H1 (cell line): ENCODE measurements around the gene ZFP3. TPM values are rescaled to one million over a fixed set of nuclear protein-coding genes. Genes with fewer than 3 reads are reported as not detected.
"Not testable (repeated sequence)": the region's sequence is repeated elsewhere in the genome, so short reads cannot be mapped to it uniquely, and the experiment has no call there.

Source experiments
- CTCF ChIA-PET: fragments of 300-600 bp; sonication (Branson Sonifier 250); formaldehyde crosslinking; loops from one replicate; lab custom pipeline; 2021; ENCODE audit not compliant: partially characterized antibody; lab: Charles Lee
- POLR2A ChIA-PET: fragments of 300-600 bp; sonication (Branson Sonifier 250); formaldehyde crosslinking; loops from one replicate; lab custom pipeline; 2021; ENCODE audit warnings: inconsistent platforms; ENCODE audit not compliant: partially characterized antibody; lab: Charles Lee
- DNase-seq, 2 experiments: peaks; one replicate each; pipeline versions ENCODE4 v3.0.0 to v3.0.0-alpha.2; 2010 to 2022; ENCODE audit warnings: low spot score in 2 of 2, low read depth in 1 of 2, mixed read lengths in 1 of 2
- FAIRE-seq: peaks from 2 replicates; lab custom pipeline; 2011; peaks lifted over from hg19 to GRCh38; lab: Jason Lieb, UNC
- H2AFZ ChIP-seq: 2 replicates; pipeline ENCODE4 v1.8.1; 2012; ENCODE audit warnings: low read length, inconsistent platforms
- H2AK5ac ChIP-seq: 2 replicates; pipeline ENCODE4 v1.6.1; 2013; ENCODE audit warnings: low read depth, low read length
- H2BK120ac ChIP-seq: replicated peaks from 2 replicates; pipeline ENCODE3; 2013; ENCODE audit warnings: low read depth, low read length, inconsistent platforms
- H2BK12ac ChIP-seq: 2 replicates; pipeline ENCODE4 v1.6.1; 2013; ENCODE audit warnings: low read depth, low read length
- H2BK15ac ChIP-seq: 2 replicates; pipeline ENCODE4 v1.6.1; 2013; ENCODE audit warnings: low read length
- H2BK20ac ChIP-seq: 2 replicates; pipeline ENCODE4 v1.6.1; 2013; ENCODE audit warnings: low read length
- H2BK5ac ChIP-seq: 2 replicates; pipeline ENCODE4 v1.6.1; 2013; ENCODE audit warnings: low read depth, low read length
- H3K14ac ChIP-seq: 2 replicates; pipeline ENCODE4 v1.6.1; 2013; ENCODE audit warnings: inconsistent platforms; ENCODE audit not compliant: insufficient read length
- H3K18ac ChIP-seq: 2 replicates; pipeline ENCODE4 v1.6.1; 2013; ENCODE audit warnings: low read length; ENCODE audit errors: extremely low read depth
- H3K23ac ChIP-seq: 2 replicates; pipeline ENCODE4 v1.6.1; 2013; ENCODE audit warnings: inconsistent platforms; ENCODE audit not compliant: insufficient read length
- H3K23me2 ChIP-seq: 2 replicates; pipeline ENCODE4 v1.6.1; 2013; ENCODE audit warnings: low read depth, low read length
- H3K27ac ChIP-seq: 2 replicates; pipeline ENCODE4 v1.6.1; 2011; ENCODE audit warnings: low read depth, low read length, inconsistent platforms
- H3K27me3 ChIP-seq, 4 experiments: replicated peaks in 1 of 4; 1 replicate in 1 of 4; 2 replicates in 3 of 4; pipeline versions ENCODE4 v1.6.1 to v1.8.1; 2011 to 2013; ENCODE audit warnings: low read length in 3 of 4, mild to moderate bottlenecking in 3 of 4, inconsistent platforms in 2 of 4, mixed read lengths in 2 of 4, moderate library complexity in 1 of 4; ENCODE audit not compliant: control insufficient read depth in 3 of 4, insufficient read depth in 3 of 4; ENCODE audit errors: extremely low read depth in 1 of 4
- H3K36me3 ChIP-seq, 4 experiments: 2 replicates each; pipeline versions ENCODE4 v1.6.1 to v1.8.1; 2011 to 2013; ENCODE audit warnings: mild to moderate bottlenecking in 4 of 4, low read length in 3 of 4, moderate library complexity in 2 of 4, control low read depth in 1 of 4, inconsistent platforms in 1 of 4; ENCODE audit not compliant: insufficient read depth in 4 of 4, control insufficient read depth in 2 of 4
- H3K4ac ChIP-seq: replicated peaks from 2 replicates; pipeline ENCODE3; 2013; ENCODE audit warnings: low read length, low read depth, mixed read lengths, inconsistent platforms; ENCODE audit not compliant: insufficient read length
- H3K4me1 ChIP-seq, 4 experiments: replicated peaks in 1 of 4; 1 replicate in 1 of 4; 2 replicates in 3 of 4; pipeline versions ENCODE4 v1.6.1 to v1.8.1; 2011 to 2013; ENCODE audit warnings: low read length in 3 of 4, inconsistent platforms in 2 of 4, mixed read lengths in 1 of 4; ENCODE audit not compliant: insufficient read depth in 4 of 4, control insufficient read depth in 3 of 4
- H3K4me2 ChIP-seq, 2 experiments: 2 replicates each; pipeline versions ENCODE4 v1.6.1 to v1.8.1; 2011 to 2013; ENCODE audit warnings: low read depth in 2 of 2, low read length in 2 of 2, control low read depth in 1 of 2, inconsistent platforms in 1 of 2, mild to moderate bottlenecking in 1 of 2; ENCODE audit not compliant: insufficient read depth in 1 of 2
- H3K4me3 ChIP-seq, 4 experiments: fragments of 200-600, 300-600 bp in 1 of 4; sonication (generic), shearing (Covaris generic), sonication (Bioruptor Twin) in 1 of 4; 2 replicates each; pipeline versions ENCODE4 v1.5.1 to v1.8.1; 2011 to 2016; ENCODE audit warnings: low read length in 4 of 4, low read depth in 3 of 4, control low read depth in 2 of 4, inconsistent platforms in 2 of 4, mild to moderate bottlenecking in 2 of 4, mixed read lengths in 1 of 4, moderate library complexity in 1 of 4; ENCODE audit not compliant: insufficient read depth in 2 of 4; ENCODE audit errors: extremely low read depth in 1 of 4
- H3K56ac ChIP-seq: replicated peaks from 2 replicates; pipeline ENCODE3; 2013; ENCODE audit warnings: low read depth, mild to moderate bottlenecking, mixed read lengths, low read length, inconsistent platforms; ENCODE audit not compliant: insufficient read length
- H3K79me1 ChIP-seq: 2 replicates; pipeline ENCODE4 v1.6.1; 2013; ENCODE audit warnings: low read depth, low read length, control low read depth
- H3K79me2 ChIP-seq, 2 experiments: 2 replicates each; pipeline versions ENCODE4 v1.6.1 to v1.8.1; 2012 to 2013; ENCODE audit warnings: low read length in 2 of 2, mild to moderate bottlenecking in 2 of 2, inconsistent platforms in 1 of 2; ENCODE audit not compliant: insufficient read depth in 2 of 2, control insufficient read depth in 1 of 2
- H3K9ac ChIP-seq, 4 experiments: replicated peaks in 1 of 4; 1 replicate in 1 of 4; 2 replicates in 3 of 4; pipeline versions ENCODE4 v1.6.1 to v1.8.1; 2011 to 2013; ENCODE audit warnings: low read depth in 3 of 4, low read length in 3 of 4, control low read depth in 2 of 4, mild to moderate bottlenecking in 2 of 4, moderate library complexity in 2 of 4, inconsistent platforms in 1 of 4; ENCODE audit errors: extremely low read depth in 1 of 4
- H3K9me3 ChIP-seq, 2 experiments: 2 replicates each; pipeline versions ENCODE4 v1.6.1 to v1.8.1; 2012 to 2013; ENCODE audit warnings: mild to moderate bottlenecking in 2 of 2, moderate library complexity in 2 of 2, control low read depth in 1 of 2, inconsistent platforms in 1 of 2, low read depth in 1 of 2, low read length in 1 of 2, mixed read lengths in 1 of 2; ENCODE audit not compliant: insufficient read depth in 2 of 2
- H4K20me1 ChIP-seq, 2 experiments: replicated peaks in 1 of 2; 2 replicates each; pipeline versions ENCODE3 to v1.8.1; 2011 to 2013; ENCODE audit warnings: inconsistent platforms in 2 of 2, low read length in 2 of 2, mild to moderate bottlenecking in 1 of 2; ENCODE audit not compliant: insufficient read depth in 2 of 2, control insufficient read depth in 1 of 2
- H4K5ac ChIP-seq: 2 replicates; pipeline ENCODE4 v1.6.1; 2013; ENCODE audit warnings: low read length, low read depth, mixed read lengths, inconsistent platforms; ENCODE audit not compliant: insufficient read length
- H4K8ac ChIP-seq: 2 replicates; pipeline ENCODE4 v1.8.0; 2013; ENCODE audit warnings: mild to moderate bottlenecking, moderate library complexity, low read length, inconsistent platforms; ENCODE audit not compliant: insufficient read depth; ENCODE audit errors: extremely low read depth
- H4K91ac ChIP-seq: replicated peaks from 2 replicates; pipeline ENCODE3; 2013; ENCODE audit warnings: low read length, mixed read lengths, inconsistent platforms; ENCODE audit not compliant: insufficient read length
- WGBS, 2 experiments: shearing (Covaris generic) in 1 of 2; methylation state at CpG; one replicate each; pipeline versions ENCODE4 v1.1.6 to v1.1.7; 2013 to 2015; ENCODE audit warnings: low lambda C conversion rate in 2 of 2, mixed read lengths in 2 of 2, inconsistent platforms in 1 of 2, low coverage in 1 of 2, missing lambda C conversion rate in 1 of 2; ENCODE audit not compliant: insufficient replicate concordance in 2 of 2, insufficient coverage in 1 of 2, insufficient read length in 1 of 2; ENCODE audit errors: extremely low coverage in 1 of 2, missing lambda C conversion rate in 1 of 2; 5-methylcytosine and 5-hydroxymethylcytosine counted together
- polyA plus RNA-seq, 7 experiments: library from polyadenylated mRNA; depleted of rRNA in 3 of 7; stranded (reverse) in 5 of 7; unstranded in 2 of 7; fragments of >200 nt in 5 of 7; fragments of 200-250 nt in 2 of 7; gene quantifications; 1 replicate in 5 of 7; 2 replicates in 1 of 7; 4 replicates in 1 of 7; pipeline versions ENCODE4 v1.2.1 to v1.2.3, GENCODE V29; 2011 to 2013; ENCODE audit warnings: missing spikeins in 2 of 7, mixed read lengths in 2 of 7
- total RNA-seq: library from RNA; stranded (reverse); fragmentation: NEBNext Ultra II Directional; extraction: Animal tissue kit (Norgen Biotek cat#: 25700); gene quantifications from 2 replicates; pipeline ENCODE4 v1.2.1, GENCODE V29; 2021

ZFP3 gene
- total and polyA plus RNA-seq, 2 of the 8 experiments (the other 6 are each of a cell fraction or from before 2014, with no cell fraction given): 0.15 to 0.44 TPM

DNA sequence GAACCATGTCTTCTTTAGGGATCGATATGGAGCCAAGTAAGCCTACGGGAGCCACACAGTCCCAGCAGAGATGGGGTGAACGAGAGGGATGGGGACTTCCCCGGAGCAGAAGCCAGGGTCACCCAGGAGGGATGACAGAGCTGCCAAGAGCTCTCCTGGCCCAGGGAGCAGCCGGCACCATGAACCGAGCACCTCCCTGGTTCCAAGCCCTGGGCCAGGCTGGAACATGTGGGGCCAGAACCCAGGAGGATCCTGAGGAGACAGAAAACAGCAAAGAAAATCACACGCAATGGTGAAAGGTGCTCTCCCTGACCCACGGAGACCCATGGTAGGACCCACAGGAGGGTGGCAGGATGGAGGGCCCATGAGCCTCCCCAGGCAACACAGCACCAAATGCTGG, 55.7 kb downstream of the ZFP3 start:
- H3K36me3 ChIP-seq, H3K79me1 ChIP-seq, DNase-seq, H4K5ac ChIP-seq, H4K91ac ChIP-seq, H3K14ac ChIP-seq, H3K4me2 ChIP-seq, H2AFZ ChIP-seq, H4K8ac ChIP-seq, H3K23me2 ChIP-seq, H3K4me1 ChIP-seq, H2BK5ac ChIP-seq, H4K20me1 ChIP-seq, FAIRE-seq, H2BK12ac ChIP-seq, H3K9ac ChIP-seq, H3K9me3 ChIP-seq, H3K27ac ChIP-seq, H3K27me3 ChIP-seq, H3K79me2 ChIP-seq, POLR2A ChIA-PET, H2BK15ac ChIP-seq, H2BK20ac ChIP-seq, H3K4ac ChIP-seq, H2AK5ac ChIP-seq, H2BK120ac ChIP-seq, H3K18ac ChIP-seq, H3K4me3 ChIP-seq, H3K56ac ChIP-seq, H3K23ac ChIP-seq: not testable (repeated sequence)
- 90% methylated on average over 6 of the region's 8 CpGs; no CpG with 5 or more reads in 1 of the 2 experiments for WGBS, 2 experiments
- CTCF ChIA-PET: interaction anchor here (1.2 kb wide), 1 partner anchor 224 kb away, joined by 3 read pairs; no protein-coding TSS in a partner anchor

GRCh38 chr17:5134571-5134970, 56.3 kb downstream of the ZFP3 start:
- DNase-seq, H3K4ac ChIP-seq, H2BK20ac ChIP-seq, H2BK12ac ChIP-seq, H2AFZ ChIP-seq, H3K56ac ChIP-seq, H2BK15ac ChIP-seq, FAIRE-seq, H2BK5ac ChIP-seq, H3K27ac ChIP-seq, H3K4me1 ChIP-seq, H3K79me2 ChIP-seq, H3K36me3 ChIP-seq, H4K8ac ChIP-seq, H3K79me1 ChIP-seq, H2AK5ac ChIP-seq, H4K5ac ChIP-seq, H3K4me3 ChIP-seq, H3K18ac ChIP-seq, H3K27me3 ChIP-seq, H4K91ac ChIP-seq, H3K14ac ChIP-seq, H3K4me2 ChIP-seq, POLR2A ChIA-PET, H3K9ac ChIP-seq, H2BK120ac ChIP-seq, H4K20me1 ChIP-seq, H3K23ac ChIP-seq, H3K23me2 ChIP-seq: not testable (repeated sequence)
- 82% methylated on average over 11 of the region's 11 CpGs; no CpG with 5 or more reads in 1 of the 2 experiments for WGBS, 2 experiments
- peaks cover 0 to 11% of the 10 kb centered on the region in 2 experiments; a peak in 1 of 4 replicates for H3K9me3 ChIP-seq
- CTCF ChIA-PET: interaction anchor here (1.2 kb wide), 1 partner anchor 225 kb away, joined by 3 read pairs; no protein-coding TSS in a partner anchor
